Astrocyte (in vitro differentiated cells and primary cell): ENCODE data around the gene NCOA1.

Experiments used
- CTCF ChIP-seq: IDR thresholded peaks from 2 replicates; pipeline ENCODE4 v1.5.1; 2011; ENCODE audit warnings: low read depth, mild to moderate bottlenecking, inconsistent platforms, low read length, moderate library complexity; ENCODE audit not compliant: insufficient read depth
- EZH2 ChIP-seq: IDR thresholded peaks from 2 replicates; pipeline ENCODE4 v1.6.1; 2012; ENCODE audit warnings: mild to moderate bottlenecking, low read length, inconsistent platforms; ENCODE audit not compliant: insufficient read depth

- TF ChIP-seq CTCF (no peak), EZH2 (no peak)
Observed at GRCh38 chr2:24586955-24587354, 95.9 kb downstream of the NCOA1 start.
